HS-27A (cell line): ENCODE measurements around the gene LGI4.

ENCODE experiments used
- DNase-seq: peaks from one replicate; pipeline ENCODE4 v3.0.0-alpha.2; 2012; ENCODE audit warnings: low read depth, missing footprints

Gene LGI4

GRCh38 chr19:35085947-35086346, 48.9 kb downstream of the LGI4 start:
- no peak for DNase-seq

- no peak for DNase-seq
Measured at GRCh38 chr19:35084509-35084762, 50.4 kb downstream of the LGI4 start.

GRCh38 chr19:35083691-35084508, 51.0 kb downstream of the LGI4 start:
- DNase-seq, result no peak

- DNase-seq, result no peak
Measured at GRCh38 chr19:35081201-35081600, 53.7 kb downstream of the LGI4 start.

GRCh38 chr19:35080613-35081170, 54.2 kb downstream of the LGI4 start:
- no peak for DNase-seq

- DNase-seq, result no peak
Measured at GRCh38 chr19:35079826-35080225, 55.0 kb downstream of the LGI4 start.

GRCh38 chr19:35077411-35078223, 57.2 kb downstream of the LGI4 start:
- DNase-seq, result no peak

GRCh38 chr19:35076657-35077056, 58.2 kb downstream of the LGI4 start:
- DNase-seq, result no peak

- DNase-seq, result no peak
Measured at GRCh38 chr19:35076026-35076370, 58.9 kb downstream of the LGI4 start.

- no peak for DNase-seq
Measured at GRCh38 chr19:35075202-35076025, 59.4 kb downstream of the LGI4 start.
